Prostate gland (tissue), 2 donors: Measurements from ENCODE around the gene RELL1. TPM values are rescaled to one million over a fixed set of nuclear protein-coding genes. Genes with fewer than 3 reads are reported as not detected.

Experiments
- DNase-seq: peaks from one replicate; pipeline ENCODE4 v3.0.0-alpha.2; 2019; ENCODE audit warnings: low spot score
- H3K27ac ChIP-seq, 2 donors: fragments of 200-600 bp; sonication (generic); 2 replicates each; pipeline ENCODE4 v1.5.1; 2017 to 2019
- H3K27me3 ChIP-seq: fragments of 200-600 bp; sonication (generic); replicated peaks from 2 replicates; pipeline ENCODE4 v1.5.1; 2019; ENCODE audit not compliant: insufficient read depth
- H3K36me3 ChIP-seq, 2 donors: fragments of 200-600 bp; sonication (generic); 1 replicate in 1 of 2; 2 replicates in 1 of 2; pipeline versions ENCODE4 v1.5.1 to v1.8.1; 2017 to 2019
- H3K4me1 ChIP-seq: fragments of 200-600 bp; sonication (generic); replicated peaks from 2 replicates; pipeline ENCODE4 v1.5.1; 2019
- H3K4me3 ChIP-seq, 2 donors: fragments of 200-600 bp; sonication (generic); 2 replicates each; pipeline ENCODE4 v1.5.1; 2017 to 2019
- H3K9me3 ChIP-seq: fragments of 200-600 bp; sonication (generic); 2 replicates; pipeline ENCODE4 v1.5.1; 2017
- CTCF ChIP-seq, 4 experiments: fragments of 200-600 bp in 2 of 4; fragments of 450-650 bp in 2 of 4; sonication (generic) in 2 of 4; IDR thresholded peaks; 1 replicate in 3 of 4; 2 replicates in 1 of 4; pipeline ENCODE4 v1.5.1; 2016 to 2019; ENCODE audit warnings: antibody characterized with exemption in 4 of 4, mild to moderate bottlenecking in 2 of 4, moderate library complexity in 2 of 4
- POLR2A ChIP-seq: fragments of 450-650 bp; IDR thresholded peaks from one replicate; pipeline ENCODE4 v1.6.1; 2016; ENCODE audit warnings: antibody characterized with exemption, mild to moderate bottlenecking
- POLR2AphosphoS5 ChIP-seq: sonication (generic); formaldehyde crosslinking; IDR thresholded peaks from one replicate; pipeline ENCODE4 v1.6.1; 2017; ENCODE audit warnings: antibody characterized with exemption
- WGBS: methylation state at CpG from one replicate; pipeline ENCODE4 v1.1.5; 2018; 5-methylcytosine and 5-hydroxymethylcytosine counted together
- intact Hi-C: fragments of 100-400 bp; cut with DNase I; formaldehyde crosslinking; loops from one replicate; pipeline ENCODE4 v1.14.2; 2022
- total RNA-seq, 2 donors: library from RNA; depleted of rRNA; stranded (reverse); fragments of >200 nt; gene quantifications; one replicate each; pipeline ENCODE4 v1.1.0, GENCODE V29; 2016

Gene RELL1
- total RNA-seq, 2 donors from 2014 or later, result 18.9 to 26.2 TPM

GRCh38 chr4:37605843-37606565 lies 80.2 kb downstream of the RELL1 start:
- H3K9me3 ChIP-seq, result no peaks in the 10 kb centered on the region
- intact Hi-C loops, result loop anchor here (2.0 to 10.0 kb wide), 3 partner anchors 79 to 289 kb away; partner anchors contain the start of genes RELL1 and TBC1D1
- no peak overlapping the region for H3K27ac ChIP-seq
- no peaks in the 10 kb centered on the region for H3K27me3 ChIP-seq
- H3K4me3 ChIP-seq, result no peak overlapping the region
- no peaks in the 10 kb centered on the region for H3K4me1 ChIP-seq
- no peak for DNase-seq
- no peak for TF ChIP-seq POLR2A
- no peak for TF ChIP-seq CTCF (IDR thresholded peaks at IDR 0.05)
- no peak for TF ChIP-seq POLR2AphosphoS5
- no peaks in the 10 kb centered on the region for H3K36me3 ChIP-seq

- Histone ChIP-seq H3K4me3 (no peak overlapping the region), H3K27me3 (no peaks in the 10 kb centered on the region), H3K4me1 (no peaks in the 10 kb centered on the region), H3K36me3 (no peaks in the 10 kb centered on the region), H3K9me3 (no peaks in the 10 kb centered on the region), H3K27ac (no peak overlapping the region)
- intact Hi-C loops, result loop anchor here (2.0 to 10.0 kb wide), 4 partner anchors 80 to 433 kb away; partner anchors contain the start of genes RELL1 and TBC1D1
- no peak for DNase-seq
- no peak for TF ChIP-seq POLR2AphosphoS5
- no peak for TF ChIP-seq POLR2A
- no peak for TF ChIP-seq CTCF (IDR thresholded peaks at IDR 0.05)
- WGBS, result 91% methylated on average over 4 of the region's 4 CpGs
Observed at GRCh38 chr4:37604461-37604860, 81.7 kb downstream of the RELL1 start.

GRCh38 chr4:37603711-37604110 lies 82.5 kb downstream of the RELL1 start:
- Histone ChIP-seq H3K27me3 (no peaks in the 10 kb centered on the region), H3K9me3 (no peaks in the 10 kb centered on the region), H3K36me3 (no peaks in the 10 kb centered on the region), H3K4me1 (no peaks in the 10 kb centered on the region), H3K27ac (no peak overlapping the region), H3K4me3 (no peak overlapping the region)
- intact Hi-C loops, result loop anchor here (2.0 to 10.0 kb wide), 4 partner anchors 81 to 434 kb away; partner anchors contain the start of genes RELL1 and TBC1D1
- no peak for TF ChIP-seq POLR2A
- TF ChIP-seq CTCF (IDR thresholded peaks at IDR 0.05), result no peak
- TF ChIP-seq POLR2AphosphoS5, result no peak
- no peak for DNase-seq
- 89% methylated on average over 5 of the region's 5 CpGs for WGBS

GRCh38 chr4:37603070-37603468 lies 83.1 kb downstream of the RELL1 start:
- 5% methylated on average over 10 of the region's 10 CpGs for WGBS
- H3K4me3 ChIP-seq, result no peak overlapping the region
- H3K9me3 ChIP-seq, result no peaks in the 10 kb centered on the region
- intact Hi-C loops, result loop anchor here (5.0 to 10.0 kb wide), 3 partner anchors 82 to 434 kb away; partner anchors contain the start of genes RELL1 and TBC1D1
- no peaks in the 10 kb centered on the region for H3K4me1 ChIP-seq
- DNase-seq, result peak; percentile 73
- no peaks in the 10 kb centered on the region for H3K36me3 ChIP-seq
- no peak for TF ChIP-seq POLR2A
- TF ChIP-seq CTCF (IDR thresholded peaks at IDR 0.05), result peak; percentile 90 to 97 (median 95)
- H3K27me3 ChIP-seq, result no peaks in the 10 kb centered on the region
- no peak overlapping the region for H3K27ac ChIP-seq
